ENCODE measurements around the gene CCDC13. TPM values are rescaled to one million over a fixed set of nuclear protein-coding genes. Genes with fewer than 3 reads are reported as not detected.

The CCDC13 gene
- total RNA-seq, 4 donors from 2014 or later = 0.27 to 33.3 (median 13.6) TPM

DNA sequence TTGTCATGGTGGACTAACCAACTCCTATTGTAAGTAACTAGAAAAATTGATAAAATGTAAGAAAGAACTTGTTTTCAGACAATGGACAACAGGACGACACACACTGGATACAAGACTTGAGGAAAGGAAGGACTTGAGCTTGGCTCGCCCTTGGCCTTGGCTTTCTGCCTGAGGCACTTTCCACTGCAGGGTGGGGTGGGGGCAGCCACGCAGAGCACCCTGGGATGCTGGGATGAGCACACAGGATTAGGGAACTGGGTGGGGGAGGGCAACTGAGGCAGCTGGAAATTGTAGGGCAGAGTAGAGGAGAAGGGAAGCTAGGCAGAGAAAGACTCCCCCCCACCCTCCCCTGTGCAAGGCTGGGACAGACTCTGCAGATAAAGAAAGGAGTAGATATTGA lies 45.0 kb downstream of the CCDC13 start:
- no peak for DNase-seq
- intact Hi-C loops (cut with DNase I; ENCODE audit: low total_unique reads) = no loop called here
- 30 to 40% methylated on average over 3 of the region's 3 CpGs for WGBS, 2 donors (ENCODE audit: low coverage in 1 of 2)
- Histone ChIP-seq H3K4me3 (no peak overlapping the region), H3K36me3 (no peaks in the 10 kb centered on the region), H3K27me3 (no peaks in the 10 kb centered on the region), H3K4me1 (peaks cover 0 to 5% (median 0%) of the 10 kb centered on the region in 4 donors), H3K27ac (no peak overlapping the region), H3K9me3 (no peaks in the 10 kb centered on the region)
- TF ChIP-seq EP300 (IDR thresholded peaks at IDR 0.05; ENCODE audit: low read depth) = no peak
- TF ChIP-seq POLR2AphosphoS5 (IDR thresholded peaks at IDR 0.05) = no peak
- TF ChIP-seq, protein P1, sequence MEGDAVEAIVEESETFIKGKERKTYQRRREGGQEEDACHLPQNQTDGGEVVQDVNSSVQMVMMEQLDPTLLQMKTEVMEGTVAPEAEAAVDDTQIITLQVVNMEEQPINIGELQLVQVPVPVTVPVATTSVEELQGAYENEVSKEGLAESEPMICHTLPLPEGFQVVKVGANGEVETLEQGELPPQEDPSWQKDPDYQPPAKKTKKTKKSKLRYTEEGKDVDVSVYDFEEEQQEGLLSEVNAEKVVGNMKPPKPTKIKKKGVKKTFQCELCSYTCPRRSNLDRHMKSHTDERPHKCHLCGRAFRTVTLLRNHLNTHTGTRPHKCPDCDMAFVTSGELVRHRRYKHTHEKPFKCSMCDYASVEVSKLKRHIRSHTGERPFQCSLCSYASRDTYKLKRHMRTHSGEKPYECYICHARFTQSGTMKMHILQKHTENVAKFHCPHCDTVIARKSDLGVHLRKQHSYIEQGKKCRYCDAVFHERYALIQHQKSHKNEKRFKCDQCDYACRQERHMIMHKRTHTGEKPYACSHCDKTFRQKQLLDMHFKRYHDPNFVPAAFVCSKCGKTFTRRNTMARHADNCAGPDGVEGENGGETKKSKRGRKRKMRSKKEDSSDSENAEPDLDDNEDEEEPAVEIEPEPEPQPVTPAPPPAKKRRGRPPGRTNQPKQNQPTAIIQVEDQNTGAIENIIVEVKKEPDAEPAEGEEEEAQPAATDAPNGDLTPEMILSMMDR (IDR thresholded peaks at IDR 0.05) = no peak
- no peak for TF ChIP-seq POLR2A (IDR thresholded peaks at IDR 0.05)
- in situ Hi-C loops (cut with MboI; ENCODE audit: low pct_ligation_motif_present in 1 of 4, low pct_unique_long_range_greater_than_20kb in 1 of 4, low sequenced_read_pairs in 3 of 4) = no loop called here

DNA sequence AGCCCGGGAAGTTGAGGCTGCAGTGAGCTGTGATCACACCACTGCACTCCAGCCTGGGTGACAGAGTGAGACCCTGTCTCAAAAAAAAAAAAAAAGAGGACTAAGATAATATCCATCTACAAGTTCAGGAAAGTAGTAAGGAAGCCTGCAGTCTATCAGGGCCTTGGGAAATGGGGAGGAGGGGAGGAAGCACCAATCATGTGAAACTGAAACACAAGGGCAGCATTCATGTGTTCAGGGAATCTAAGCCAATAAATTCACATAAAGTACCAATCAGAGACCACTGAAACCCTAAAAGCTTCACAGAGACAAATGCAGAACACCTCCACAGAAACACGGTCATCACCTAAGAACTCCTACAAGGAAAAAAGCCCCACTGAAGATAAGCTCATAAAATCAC lies 47.6 kb downstream of the CCDC13 start:
- peaks cover 0 to 5% (median 0%) of the 10 kb centered on the region in 4 donors for H3K4me1 ChIP-seq
- no peak overlapping the region for H3K4me3 ChIP-seq
- no peak overlapping the region for H3K27ac ChIP-seq
- no peaks in the 10 kb centered on the region for H3K27me3 ChIP-seq
- WGBS, 2 donors (ENCODE audit: low coverage in 1 of 2) = 71 to 77% methylated on average over 1 to 2 of the region's 2 CpGs
- TF ChIP-seq POLR2AphosphoS5 (IDR thresholded peaks at IDR 0.05) (no peak), POLR2A (IDR thresholded peaks at IDR 0.05) (no peak), EP300 (IDR thresholded peaks at IDR 0.05; ENCODE audit: low read depth) (no peak)
- TF ChIP-seq, protein P1 (IDR thresholded peaks at IDR 0.05) = no peak
- no peaks in the 10 kb centered on the region for H3K9me3 ChIP-seq
- DNase-seq = no peak
- H3K36me3 ChIP-seq = no peaks in the 10 kb centered on the region
- intact Hi-C loops (cut with DNase I; ENCODE audit: low total_unique reads) (no loop called here), in situ Hi-C loops (cut with MboI; ENCODE audit: low pct_ligation_motif_present in 1 of 4, low pct_unique_long_range_greater_than_20kb in 1 of 4, low sequenced_read_pairs in 3 of 4) (no loop called here)

DNA sequence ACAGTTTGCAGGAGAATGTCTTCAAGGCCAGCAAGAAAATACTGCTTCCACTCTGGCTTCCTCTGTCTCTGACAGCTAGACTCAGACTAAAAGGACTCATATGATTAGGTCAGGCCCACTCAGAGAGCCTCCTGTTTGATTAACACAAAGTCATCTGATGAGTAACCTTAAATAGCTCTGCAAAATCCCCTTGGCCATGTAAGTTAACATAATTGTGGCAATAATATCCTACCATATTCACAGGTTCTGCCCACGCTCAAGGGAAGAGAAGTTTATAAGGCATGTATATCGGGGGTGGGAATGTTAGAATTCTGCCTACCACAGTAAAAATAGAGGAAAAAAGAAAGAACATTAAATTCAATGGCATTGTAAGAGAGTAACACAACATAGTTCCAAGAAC lies 49.8 kb downstream of the CCDC13 start:
- DNase-seq = no peak
- intact Hi-C loops (cut with DNase I; ENCODE audit: low total_unique reads) (no loop called here), in situ Hi-C loops (cut with MboI; ENCODE audit: low pct_ligation_motif_present in 1 of 4, low pct_unique_long_range_greater_than_20kb in 1 of 4, low sequenced_read_pairs in 3 of 4) (no loop called here)
- no peak for TF ChIP-seq POLR2A (IDR thresholded peaks at IDR 0.05)
- TF ChIP-seq POLR2AphosphoS5 (IDR thresholded peaks at IDR 0.05) = no peak
- TF ChIP-seq, protein P1 (IDR thresholded peaks at IDR 0.05) = no peak
- no peak for TF ChIP-seq EP300 (IDR thresholded peaks at IDR 0.05; ENCODE audit: low read depth)
- WGBS, 2 donors (ENCODE audit: low coverage in 1 of 2) = 83 to 87% methylated on average over 2 of the region's 2 CpGs
- Histone ChIP-seq H3K9me3 (no peaks in the 10 kb centered on the region), H3K4me3 (no peak overlapping the region), H3K27me3 (no peaks in the 10 kb centered on the region), H3K4me1 (peaks cover 0 to 4% (median 0%) of the 10 kb centered on the region in 4 donors), H3K27ac (no peak overlapping the region), H3K36me3 (no peaks in the 10 kb centered on the region)

Small RNAs within 50 kb of the gene (small RNA-seq; reads per million reads assigned to genes)
- 0 to 0.36 (median 0.14) reads per million in 4 donors for gene CCDC13

Other genes starting within 250 kb of the CCDC13 start
- 10 to 100 TPM; 22.7 to 66.3 (median 32.1) TPM for gene SEC22C, start 191.3 kb downstream of the CCDC13 start, total RNA-seq
- 10 to 100 TPM in 3 of 4 donors, 1 to 10 TPM in 1; 3.4 to 23.9 (median 15.8) TPM for gene SS18L2, start 182.4 kb downstream of the CCDC13 start, total RNA-seq
- 100 to 1,000 TPM in 3 of 4 donors, 10 to 100 TPM in 1; 96.3 to 172 (median 133) TPM for gene NKTR, start 172.6 kb downstream of the CCDC13 start, total RNA-seq
- gene ZBTB47, start 119.6 kb downstream of the CCDC13 start, total RNA-seq = 10 to 100 TPM in 3 of 4 donors, 1 to 10 TPM in 1; 10.0 to 44.1 (median 19.7) TPM
- gene KLHL40, start 87.7 kb downstream of the CCDC13 start, total RNA-seq = under 1 TPM in 1 of 4 donors, not detected in 3; 0.27 TPM
- gene HHATL, start 70.5 kb downstream of the CCDC13 start, total RNA-seq = under 1 TPM in 1 of 4 donors, not detected in 3; 0.27 TPM
- 100 to 1,000 TPM in 3 of 4 donors, 10 to 100 TPM in 1; 41.4 to 518 (median 379) TPM for gene HIGD1A, start 31.2 kb upstream of the CCDC13 start, total RNA-seq
- gene ACKR2, start 36.2 kb upstream of the CCDC13 start, total RNA-seq = 1 to 10 TPM; 1.4 to 9.2 (median 5.2) TPM
- gene CYP8B1, start 102.6 kb upstream of the CCDC13 start, total RNA-seq = not detected
- gene ZNF662, start 132.9 kb upstream of the CCDC13 start, total RNA-seq = 1 to 10 TPM; 2.2 to 6.0 (median 4.9) TPM
- 1 to 10 TPM in 3 of 4 donors, under 1 TPM in 1; 0.75 to 5.9 (median 3.6) TPM for gene GASK1A, start 206.1 kb upstream of the CCDC13 start, total RNA-seq